ENCODE data around the gene SLC2A2. TPM values are rescaled to one million over a fixed set of nuclear protein-coding genes. Genes with fewer than 3 reads are reported as not detected.

SLC2A2 gene
- total RNA-seq, 1 donor from 2014 or later, result not detected

- no peaks in the 10 kb centered on the region for H3K79me2 ChIP-seq (ENCODE audit: low read depth)
- H3K27me3 ChIP-seq, result no peaks in the 10 kb centered on the region
- no peaks in the 10 kb centered on the region for H4K20me1 ChIP-seq (ENCODE audit: low read depth)
- H3K4me3 ChIP-seq, result no peak overlapping the region
- H2AFZ ChIP-seq (replicated peaks), result no peak overlapping the region
- no peaks in the 10 kb centered on the region for H3K4me1 ChIP-seq
- H3K4me2 ChIP-seq, result no peak overlapping the region
- no peaks in the 10 kb centered on the region for H3K36me3 ChIP-seq
- no peak overlapping the region for H3K27ac ChIP-seq
- TF ChIP-seq EZH2 (IDR thresholded peaks at IDR 0.05), result no peak
- no peak for TF ChIP-seq CTCF (IDR thresholded peaks at IDR 0.05)
- no peak for TF ChIP-seq EZH2phosphoT487 (IDR thresholded peaks at IDR 0.05)
- Mint-ChIP-seq H3K4me3 (no peak overlapping the region), H3K9me3 (no peaks in the 10 kb centered on the region), H3K27me3 (ENCODE audit: insufficient read depth, low read depth) (no peaks in the 10 kb centered on the region), H3K4me1 (no peaks in the 10 kb centered on the region), H3K27ac (no peak overlapping the region), H3K36me3 (no peaks in the 10 kb centered on the region)
- no peaks in the 10 kb centered on the region for H3F3A ChIP-seq (ENCODE audit: low read depth)
- no peak overlapping the region for H3K9ac ChIP-seq
- no peak for DNase-seq (ENCODE audit: low spot score)
- no peaks in the 10 kb centered on the region for H3K9me3 ChIP-seq (ENCODE audit: low read depth)
Measured at GRCh38 chr3:171001957-171002694, 24.4 kb downstream of the SLC2A2 start.

- Histone ChIP-seq H2AFZ (replicated peaks) (no peak overlapping the region), H3K79me2 (ENCODE audit: low read depth) (no peaks in the 10 kb centered on the region), H4K20me1 (ENCODE audit: low read depth) (no peaks in the 10 kb centered on the region), H3F3A (ENCODE audit: low read depth) (no peaks in the 10 kb centered on the region), H3K9ac (no peak overlapping the region), H3K27me3 (no peaks in the 10 kb centered on the region), H3K27ac (no peak overlapping the region), H3K36me3 (no peaks in the 10 kb centered on the region), H3K4me3 (no peak overlapping the region), H3K4me2 (no peak overlapping the region), H3K9me3 (ENCODE audit: low read depth) (no peaks in the 10 kb centered on the region), H3K4me1 (no peaks in the 10 kb centered on the region)
- H3K27me3 Mint-ChIP-seq (ENCODE audit: insufficient read depth, low read depth), result no peaks in the 10 kb centered on the region
- no peak overlapping the region for H3K27ac Mint-ChIP-seq
- DNase-seq (ENCODE audit: low spot score), result no peak
- no peak overlapping the region for H3K4me3 Mint-ChIP-seq
- no peaks in the 10 kb centered on the region for H3K36me3 Mint-ChIP-seq
- H3K9me3 Mint-ChIP-seq, result no peaks in the 10 kb centered on the region
- TF ChIP-seq CTCF (IDR thresholded peaks at IDR 0.05) (no peak), EZH2phosphoT487 (IDR thresholded peaks at IDR 0.05) (no peak), EZH2 (IDR thresholded peaks at IDR 0.05) (no peak)
- no peaks in the 10 kb centered on the region for H3K4me1 Mint-ChIP-seq
Measured at GRCh38 chr3:171001250-171001893, 25.1 kb downstream of the SLC2A2 start.

- Mint-ChIP-seq H3K27me3 (ENCODE audit: insufficient read depth, low read depth) (peaks cover 1% of the 10 kb centered on the region), H3K9me3 (no peaks in the 10 kb centered on the region), H3K4me1 (no peaks in the 10 kb centered on the region)
Measured at GRCh38 chr3:171000281-171000680, 26.2 kb downstream of the SLC2A2 start.

More at GRCh38 chr3:171000281-171000680, 26.2 kb downstream of the SLC2A2 start:
- TF ChIP-seq EZH2 (IDR thresholded peaks at IDR 0.05), result no peak
- TF ChIP-seq EZH2phosphoT487 (IDR thresholded peaks at IDR 0.05), result no peak
- no peak for TF ChIP-seq CTCF (IDR thresholded peaks at IDR 0.05)
- no peak for DNase-seq (ENCODE audit: low spot score)
- no peaks in the 10 kb centered on the region for H3K36me3 Mint-ChIP-seq
- no peak overlapping the region for H3K9ac ChIP-seq
- no peak overlapping the region for H3K4me3 ChIP-seq
- no peaks in the 10 kb centered on the region for H3K4me1 ChIP-seq
- no peak overlapping the region for H2AFZ ChIP-seq (replicated peaks)
- no peak overlapping the region for H3K27ac Mint-ChIP-seq
- H3K4me3 Mint-ChIP-seq, result no peak overlapping the region
- no peaks in the 10 kb centered on the region for H3K9me3 ChIP-seq (ENCODE audit: low read depth)
- no peaks in the 10 kb centered on the region for H3K79me2 ChIP-seq (ENCODE audit: low read depth)
- H3F3A ChIP-seq (ENCODE audit: low read depth), result no peaks in the 10 kb centered on the region
- no peaks in the 10 kb centered on the region for H3K27me3 ChIP-seq
- H3K4me2 ChIP-seq, result no peak overlapping the region
- no peak overlapping the region for H3K27ac ChIP-seq
- H4K20me1 ChIP-seq (ENCODE audit: low read depth), result no peaks in the 10 kb centered on the region
- no peaks in the 10 kb centered on the region for H3K36me3 ChIP-seq
